Erythroblast (primary cell): ENCODE measurements around the gene ATG10.

ENCODE experiments used
- GATA1 ChIP-seq: IDR thresholded peaks from 2 replicates; pipeline ENCODE4 v1.6.1; 2011; ENCODE audit warnings: low read depth, mild to moderate bottlenecking, control low read depth, low read length, moderate library complexity
- POLR2A ChIP-seq: IDR thresholded peaks from 2 replicates; pipeline ENCODE4 v1.6.1; 2011; ENCODE audit warnings: mild to moderate bottlenecking, low read length

- TF ChIP-seq POLR2A (no peak), GATA1 (no peak)
These were observed 158.0 kb downstream of the ATG10 start for GRCh38 chr5:82129723-82130285.
